ENCODE measurements around the gene TESK2. TPM values are rescaled to one million over a fixed set of nuclear protein-coding genes. Genes with fewer than 3 reads are reported as not detected.

TESK2 gene
- total RNA-seq, 6 donors from 2014 or later, result 2.3 to 7.4 (median 5.7) TPM

DNA sequence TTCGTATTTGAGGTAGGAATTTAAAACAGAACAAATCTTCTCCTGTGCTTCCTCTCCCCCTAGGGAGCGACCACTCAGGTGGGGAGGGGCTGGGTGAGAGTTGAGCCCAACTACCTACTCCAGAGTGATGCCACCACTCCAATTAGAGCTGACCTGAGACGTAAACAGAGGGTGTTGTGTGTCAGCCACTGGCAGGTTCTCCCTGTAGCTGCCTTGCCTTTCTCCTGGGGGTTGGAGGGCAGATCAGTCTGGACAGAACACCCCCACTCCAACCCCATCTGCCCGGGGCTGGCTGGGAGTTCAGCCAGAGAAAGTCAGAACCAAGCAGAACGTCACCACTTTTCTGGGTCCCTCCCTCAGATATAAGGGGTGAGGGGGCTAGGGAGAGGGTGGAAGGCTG lies 162.3 kb downstream of the TESK2 start:
- 76 to 86% methylated on average over 4 to 5 of the region's 5 CpGs for WGBS, 2 donors
- Histone ChIP-seq H3K36me3 (peaks cover 5 to 34% (median 26%) of the 10 kb centered on the region in 4 donors), H3K27me3 (no peaks in the 10 kb centered on the region), H3K9me3 (no peaks in the 10 kb centered on the region), H3K4me1 (peaks cover 11 to 18% (median 14%) of the 10 kb centered on the region in 4 donors), H3K4me3 (no peak overlapping the region), H3K27ac (no peak overlapping the region)
- TF ChIP-seq, protein P1, sequence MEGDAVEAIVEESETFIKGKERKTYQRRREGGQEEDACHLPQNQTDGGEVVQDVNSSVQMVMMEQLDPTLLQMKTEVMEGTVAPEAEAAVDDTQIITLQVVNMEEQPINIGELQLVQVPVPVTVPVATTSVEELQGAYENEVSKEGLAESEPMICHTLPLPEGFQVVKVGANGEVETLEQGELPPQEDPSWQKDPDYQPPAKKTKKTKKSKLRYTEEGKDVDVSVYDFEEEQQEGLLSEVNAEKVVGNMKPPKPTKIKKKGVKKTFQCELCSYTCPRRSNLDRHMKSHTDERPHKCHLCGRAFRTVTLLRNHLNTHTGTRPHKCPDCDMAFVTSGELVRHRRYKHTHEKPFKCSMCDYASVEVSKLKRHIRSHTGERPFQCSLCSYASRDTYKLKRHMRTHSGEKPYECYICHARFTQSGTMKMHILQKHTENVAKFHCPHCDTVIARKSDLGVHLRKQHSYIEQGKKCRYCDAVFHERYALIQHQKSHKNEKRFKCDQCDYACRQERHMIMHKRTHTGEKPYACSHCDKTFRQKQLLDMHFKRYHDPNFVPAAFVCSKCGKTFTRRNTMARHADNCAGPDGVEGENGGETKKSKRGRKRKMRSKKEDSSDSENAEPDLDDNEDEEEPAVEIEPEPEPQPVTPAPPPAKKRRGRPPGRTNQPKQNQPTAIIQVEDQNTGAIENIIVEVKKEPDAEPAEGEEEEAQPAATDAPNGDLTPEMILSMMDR (IDR thresholded peaks at IDR 0.05), result no peak
- TF ChIP-seq POLR2AphosphoS5 (IDR thresholded peaks at IDR 0.05) (no peak), EP300 (IDR thresholded peaks at IDR 0.05) (no peak), POLR2A (IDR thresholded peaks at IDR 0.05) (no peak)
- ATAC-seq (ENCODE audit: low FRiP score in 2 of 2), result no peak
- no peak for DNase-seq

DNA sequence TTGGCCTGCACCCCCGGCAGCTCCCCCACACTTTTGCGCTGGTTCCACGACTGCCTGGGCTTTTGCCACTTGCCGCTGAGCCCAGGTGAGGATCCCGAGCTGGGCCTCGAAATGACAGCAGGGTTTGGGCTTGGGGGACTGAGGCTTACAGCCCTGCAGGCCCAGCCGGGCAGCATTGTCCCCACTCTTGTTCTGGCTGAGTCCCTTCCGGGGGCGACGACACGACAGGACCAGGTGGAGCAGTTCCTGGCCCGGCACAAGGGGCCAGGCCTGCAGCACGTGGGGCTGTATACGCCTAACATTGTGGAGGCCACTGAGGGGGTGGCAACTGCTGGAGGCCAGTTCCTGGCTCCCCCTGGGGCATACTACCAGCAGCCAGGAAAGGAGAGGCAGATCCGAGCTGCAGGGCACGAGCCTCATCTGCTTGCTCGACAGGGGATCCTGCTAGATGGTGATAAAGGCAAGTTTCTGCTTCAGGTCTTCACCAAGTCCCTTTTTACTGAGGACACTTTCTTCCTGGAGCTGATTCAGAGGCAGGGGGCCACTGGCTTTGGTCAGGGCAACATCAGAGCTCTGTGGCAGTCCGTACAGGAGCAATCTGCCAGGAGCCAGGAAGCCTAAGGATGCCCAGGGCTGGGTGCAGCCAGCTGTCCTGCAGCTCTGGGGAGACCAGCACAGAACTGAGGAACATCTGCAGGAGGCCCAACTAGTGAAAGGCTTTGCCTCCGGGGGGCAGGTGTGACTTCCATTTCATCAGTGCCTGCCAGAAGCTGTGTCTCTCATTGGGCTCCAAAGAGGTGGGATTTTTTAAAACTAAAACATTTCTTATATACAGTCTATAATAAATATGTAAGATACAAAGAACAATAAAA lies 163.1 kb downstream of the TESK2 start:
- 64 to 69% methylated on average over 2 to 19 of the region's 19 CpGs for WGBS, 2 donors
- H3K4me3 ChIP-seq, result peak overlapping the region in 2 of 4 donors; percentile 53 to 64
- H3K9me3 ChIP-seq, result no peaks in the 10 kb centered on the region
- DNase-seq (no peak), ATAC-seq (ENCODE audit: low FRiP score in 2 of 2) (no peak)
- H3K27ac ChIP-seq, result no peak overlapping the region
- H3K36me3 ChIP-seq, result peaks cover 5 to 26% (median 21%) of the 10 kb centered on the region in 4 donors
- H3K4me1 ChIP-seq, result peaks cover 11 to 18% (median 14%) of the 10 kb centered on the region in 4 donors
- no peaks in the 10 kb centered on the region for H3K27me3 ChIP-seq
- no peak for TF ChIP-seq EP300 (IDR thresholded peaks at IDR 0.05)
- no peak for TF ChIP-seq POLR2AphosphoS5 (IDR thresholded peaks at IDR 0.05)
- TF ChIP-seq POLR2A (IDR thresholded peaks at IDR 0.05), result no peak
- TF ChIP-seq, protein P1 (IDR thresholded peaks at IDR 0.05), result no peak

DNA sequence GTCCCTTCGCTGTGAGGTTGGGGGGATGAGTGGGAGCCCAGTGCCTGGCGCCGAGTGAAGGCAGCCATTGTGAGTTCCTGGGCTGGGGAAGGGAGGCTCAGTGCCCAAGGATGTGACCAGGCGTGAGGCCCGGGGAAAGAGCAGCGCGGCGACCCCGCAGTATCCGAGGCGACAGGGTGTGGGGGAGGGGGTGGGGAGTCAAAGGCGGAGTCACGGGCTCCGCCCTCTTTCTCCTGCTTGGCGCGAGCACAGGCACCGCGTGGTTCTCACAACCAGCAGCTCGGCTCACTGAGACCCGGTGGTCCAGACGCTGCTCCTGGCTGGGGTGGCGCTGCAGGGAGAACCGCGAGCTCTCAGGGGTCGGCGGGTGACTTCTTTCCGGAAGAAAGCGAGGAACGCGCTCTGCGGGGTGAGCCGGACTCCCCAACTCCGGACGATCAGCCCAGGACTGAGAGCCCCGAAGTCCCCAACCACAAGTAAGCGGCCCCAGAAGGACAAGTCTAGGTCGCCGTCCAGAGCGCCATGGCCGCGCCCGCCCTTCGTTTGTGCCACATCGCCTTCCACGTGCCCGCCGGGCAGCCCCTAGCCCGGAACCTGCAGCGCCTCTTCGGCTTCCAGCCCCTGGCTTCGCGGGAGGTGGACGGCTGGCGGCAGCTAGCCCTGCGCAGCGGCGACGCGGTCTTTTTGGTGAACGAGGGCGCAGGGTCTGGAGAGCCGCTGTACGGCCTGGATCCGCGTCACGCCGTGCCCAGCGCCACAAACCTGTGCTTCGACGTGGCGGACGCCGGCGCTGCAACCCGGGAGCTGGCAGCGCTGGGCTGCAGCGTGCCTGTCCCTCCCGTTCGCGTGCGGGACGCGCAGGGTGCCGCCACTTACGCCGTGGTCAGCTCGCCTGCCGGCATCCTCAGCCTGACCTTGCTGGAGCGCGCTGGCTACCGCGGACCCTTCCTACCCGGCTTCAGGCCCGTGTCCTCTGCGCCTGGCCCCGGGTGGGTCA lies 164.0 kb downstream of the TESK2 start, which contains the start of gene HPDL:
Gene HPDL, plus strand, starts transcription at position 269 of the 997 bp plus-strand sequence. Its CDS starts 254 bp downstream, at position 523.
- 5 to 17% methylated on average over 40 to 43 of the region's 96 CpGs for WGBS, 2 donors
- Histone ChIP-seq H3K4me3 (peak within 1 kb of the TSS; percentile 46 to 69 (median 58)), H3K27ac (peak within 1 kb of the TSS in 1 of 4 donors; percentile 9), H3K27me3 (no peaks in the 10 kb centered on the region), H3K9me3 (no peaks in the 10 kb centered on the region), H3K36me3 (peaks cover 5 to 16% (median 12%) of the 10 kb centered on the region in 4 donors), H3K4me1 (peaks cover 11 to 18% (median 14%) of the 10 kb centered on the region in 4 donors)
- DNase-seq (peak; percentile 48 to 88), ATAC-seq (ENCODE audit: low FRiP score in 2 of 2) (peak; percentile 63 to 89)
- TF ChIP-seq EP300 (IDR thresholded peaks at IDR 0.05) (no peak), POLR2AphosphoS5 (IDR thresholded peaks at IDR 0.05) (no peak), POLR2A (IDR thresholded peaks at IDR 0.05) (no peak)
- TF ChIP-seq, protein P1 (IDR thresholded peaks at IDR 0.05), result no peak

DNA sequence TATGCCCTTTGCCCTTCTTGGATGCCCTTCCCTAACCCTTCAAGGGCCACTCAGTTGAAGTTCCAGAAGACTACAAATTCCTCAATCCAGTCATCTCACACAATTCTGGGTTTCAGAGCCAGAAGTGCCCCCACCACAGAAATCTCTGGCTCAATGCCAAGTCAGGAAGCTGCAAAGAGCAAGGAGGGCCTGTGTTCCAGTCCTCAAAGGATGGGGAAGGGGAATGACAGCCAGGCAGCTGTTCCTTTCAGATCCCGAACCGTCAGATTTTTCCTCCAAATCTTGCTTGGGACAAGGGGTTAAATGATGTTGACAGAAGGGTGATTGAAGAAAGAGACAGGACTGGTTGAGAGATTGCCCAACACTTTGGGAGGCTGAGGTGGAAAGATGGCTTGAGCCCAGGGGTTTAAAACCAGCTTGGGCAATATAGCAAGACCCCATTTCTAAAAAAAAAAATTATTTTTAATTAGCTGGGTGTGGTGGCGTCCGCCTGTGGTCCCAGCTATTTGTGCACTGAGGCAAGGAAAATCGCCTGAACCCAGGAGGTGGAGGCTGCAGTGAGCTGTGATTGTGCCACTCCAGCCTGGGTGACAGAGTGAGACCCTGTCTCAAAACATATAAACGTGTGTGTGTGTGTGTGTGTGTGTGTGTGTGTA lies 165.0 kb downstream of the TESK2 start:
- 53 to 61% methylated on average over 6 of the region's 6 CpGs for WGBS, 2 donors
- H3K4me3 ChIP-seq, result peak overlapping the region in 3 of 4 donors; percentile 46 to 64 (median 53)
- no peak for DNase-seq

More for the DNA sequence above, 165.0 kb downstream of the TESK2 start:
- Histone ChIP-seq H3K36me3 (peaks cover 1 to 8% (median 4%) of the 10 kb centered on the region in 4 donors), H3K9me3 (no peaks in the 10 kb centered on the region), H3K27ac (no peak overlapping the region), H3K4me1 (peaks cover 11 to 18% (median 14%) of the 10 kb centered on the region in 4 donors), H3K27me3 (no peaks in the 10 kb centered on the region)
- no peak for ATAC-seq (ENCODE audit: low FRiP score in 2 of 2)
- no peak for TF ChIP-seq EP300 (IDR thresholded peaks at IDR 0.05)
- no peak for TF ChIP-seq POLR2AphosphoS5 (IDR thresholded peaks at IDR 0.05)
- TF ChIP-seq, protein P1 (IDR thresholded peaks at IDR 0.05), result no peak
- no peak for TF ChIP-seq POLR2A (IDR thresholded peaks at IDR 0.05)
